Left ventricle myocardium inferior (tissue), 1 donor: ENCODE measurements around the gene ST14. TPM values are rescaled to one million over a fixed set of nuclear protein-coding genes. Genes with fewer than 3 reads are reported as not detected.

ENCODE experiments used
- DNase-seq: peaks from one replicate; pipeline ENCODE4 v3.0.0-alpha.2; 2020
- H3K27ac ChIP-seq: fragments of 200-600 bp; replicated peaks from 2 replicates; pipeline ENCODE4 v1.8.0; 2021
- H3K27me3 ChIP-seq: fragments of 200-600 bp; 2 replicates; pipeline ENCODE4 v1.8.0; 2021; ENCODE audit warnings: low read depth
- H3K36me3 ChIP-seq: fragments of 200-600 bp; 2 replicates; pipeline ENCODE4 v1.8.0; 2021
- H3K4me1 ChIP-seq: fragments of 200-600 bp; 2 replicates; pipeline ENCODE4 v1.8.0; 2021
- H3K4me3 ChIP-seq: fragments of 200-600 bp; 2 replicates; pipeline ENCODE4 v1.8.0; 2021; ENCODE audit warnings: mild to moderate bottlenecking, moderate library complexity
- H3K9me3 ChIP-seq: fragments of 200-600 bp; replicated peaks from 2 replicates; pipeline ENCODE4 v1.8.0; 2021
- intact Hi-C: fragments of 100-400 bp; cut with micrococcal nuclease; formaldehyde crosslinking; loops from one replicate; pipeline ENCODE4 v1.11.0; 2022
- total RNA-seq: library from RNA; stranded (reverse); fragmentation: NEBNext Ultra II Directional; extraction: Animal tissue kit (Norgen Biotek cat#: 25700); gene quantifications from one replicate; pipeline ENCODE4 v1.2.1, GENCODE V29; 2021
- TF ChIP-seq, protein P1 (sequence below): fragments of 200-600 bp; IDR thresholded peaks from 2 replicates; pipeline ENCODE4 v1.8.0; 2021; ENCODE audit warnings: antibody characterized with exemption, mild to moderate bottlenecking, borderline replicate concordance
- donor health status: DM: no; HTN: yes; CAD: no; lungs with severe emphysema.

Gene ST14
- total RNA-seq, 1 donor from 2014 or later: 1.0 TPM

DNA sequence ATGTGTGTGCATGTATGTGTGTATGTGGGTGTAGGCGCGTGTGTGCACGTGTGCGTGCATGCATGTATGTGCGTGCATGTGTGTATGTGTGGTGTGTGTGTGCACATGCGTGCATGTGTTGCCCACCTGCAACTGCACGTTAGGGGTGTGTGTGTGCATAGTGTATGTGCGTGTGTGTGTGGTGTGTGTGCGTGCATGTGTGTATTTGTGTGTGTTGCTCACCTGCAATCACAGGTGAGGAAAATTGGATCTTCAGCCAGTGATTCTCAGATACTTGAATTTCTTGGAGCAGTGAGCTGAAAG lies 54.3 kb downstream of the ST14 start:
- peaks cover 6% of the 10 kb centered on the region for H3K4me1 ChIP-seq
- TF ChIP-seq, protein P1, sequence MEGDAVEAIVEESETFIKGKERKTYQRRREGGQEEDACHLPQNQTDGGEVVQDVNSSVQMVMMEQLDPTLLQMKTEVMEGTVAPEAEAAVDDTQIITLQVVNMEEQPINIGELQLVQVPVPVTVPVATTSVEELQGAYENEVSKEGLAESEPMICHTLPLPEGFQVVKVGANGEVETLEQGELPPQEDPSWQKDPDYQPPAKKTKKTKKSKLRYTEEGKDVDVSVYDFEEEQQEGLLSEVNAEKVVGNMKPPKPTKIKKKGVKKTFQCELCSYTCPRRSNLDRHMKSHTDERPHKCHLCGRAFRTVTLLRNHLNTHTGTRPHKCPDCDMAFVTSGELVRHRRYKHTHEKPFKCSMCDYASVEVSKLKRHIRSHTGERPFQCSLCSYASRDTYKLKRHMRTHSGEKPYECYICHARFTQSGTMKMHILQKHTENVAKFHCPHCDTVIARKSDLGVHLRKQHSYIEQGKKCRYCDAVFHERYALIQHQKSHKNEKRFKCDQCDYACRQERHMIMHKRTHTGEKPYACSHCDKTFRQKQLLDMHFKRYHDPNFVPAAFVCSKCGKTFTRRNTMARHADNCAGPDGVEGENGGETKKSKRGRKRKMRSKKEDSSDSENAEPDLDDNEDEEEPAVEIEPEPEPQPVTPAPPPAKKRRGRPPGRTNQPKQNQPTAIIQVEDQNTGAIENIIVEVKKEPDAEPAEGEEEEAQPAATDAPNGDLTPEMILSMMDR: no peak
- H3K27ac ChIP-seq: no peak overlapping the region
- no peak for DNase-seq
- H3K4me3 ChIP-seq: no peak overlapping the region
- intact Hi-C loops: loop anchor here (10.0 kb wide), 1 partner anchor 211 kb away; the partner anchor contains the start of gene ADAMTS8
- peaks cover 34% of the 10 kb centered on the region for H3K27me3 ChIP-seq
- no peaks in the 10 kb centered on the region for H3K36me3 ChIP-seq
- no peaks in the 10 kb centered on the region for H3K9me3 ChIP-seq

DNA sequence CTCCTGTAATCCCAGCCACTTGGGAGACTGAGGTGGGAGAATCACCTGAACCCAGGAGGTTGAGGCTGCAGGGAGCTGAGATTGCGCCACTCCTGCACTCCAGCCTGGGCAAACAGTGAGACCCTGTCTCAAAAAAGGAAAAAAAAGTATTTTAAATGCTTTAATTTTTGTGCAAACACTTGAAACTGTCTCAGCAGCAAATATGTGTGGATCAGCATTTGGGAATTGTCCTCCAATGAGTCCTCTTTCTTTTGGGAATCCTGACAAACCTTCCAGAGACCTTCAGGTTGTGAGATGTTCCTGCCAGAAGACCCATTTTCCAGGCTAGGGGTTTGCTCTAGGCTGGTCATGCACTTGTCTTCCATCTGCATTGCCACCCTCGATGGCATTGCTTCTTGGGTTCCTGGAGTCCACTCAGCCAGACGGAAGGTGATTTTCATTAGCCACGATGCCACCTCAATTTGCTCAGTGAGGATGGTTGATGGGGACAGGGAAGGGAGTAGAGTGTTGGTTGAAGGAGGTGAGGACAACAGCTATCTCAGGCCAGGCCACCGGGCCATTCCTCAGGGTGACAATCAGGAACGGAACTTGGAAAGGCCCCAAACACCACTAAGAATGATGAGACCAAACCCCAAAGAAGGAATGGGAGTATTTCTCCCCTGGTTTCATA lies 55.4 kb downstream of the ST14 start:
- peaks cover 34% of the 10 kb centered on the region for H3K27me3 ChIP-seq
- intact Hi-C loops: loop anchor here (10.0 kb wide), 1 partner anchor 210 kb away; the partner anchor contains the start of gene ADAMTS8
- H3K36me3 ChIP-seq: no peaks in the 10 kb centered on the region
- no peak overlapping the region for H3K27ac ChIP-seq
- H3K9me3 ChIP-seq: no peaks in the 10 kb centered on the region
- no peak for DNase-seq
- TF ChIP-seq, protein P1: no peak
- H3K4me1 ChIP-seq: peaks cover 6% of the 10 kb centered on the region
- no peak overlapping the region for H3K4me3 ChIP-seq

DNA sequence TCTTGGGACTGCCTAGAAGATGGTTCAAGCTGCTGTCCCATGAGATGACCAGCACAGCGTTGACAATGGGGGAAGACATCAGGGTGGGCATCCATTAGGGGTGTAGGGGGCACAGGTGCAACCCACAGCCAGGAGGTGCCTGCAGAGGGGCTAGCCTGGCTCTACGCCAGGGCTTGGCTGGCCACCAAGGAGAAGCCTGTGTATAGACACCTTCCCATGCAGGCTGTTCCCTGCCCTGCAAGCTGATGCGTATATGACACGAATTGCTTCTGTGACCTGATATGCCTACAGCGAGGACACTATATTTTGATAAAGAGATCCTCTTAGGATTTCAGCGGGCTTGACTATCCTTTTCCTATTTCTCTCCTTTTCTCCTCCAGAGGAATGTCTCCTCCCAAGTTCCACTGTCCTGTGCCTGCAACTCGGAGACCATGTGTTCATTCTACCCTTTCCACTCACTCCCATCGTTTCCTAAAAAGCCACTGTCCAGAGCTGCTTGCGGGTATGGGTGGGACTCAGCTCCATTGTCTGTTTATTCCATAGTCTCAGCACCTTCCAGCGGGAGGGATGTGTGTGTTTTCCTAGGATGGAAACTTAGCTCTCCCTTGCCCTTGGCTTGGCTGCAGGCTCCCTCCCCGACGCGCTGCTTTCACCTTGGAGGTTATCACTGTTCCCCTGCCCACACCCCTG lies 56.1 kb downstream of the ST14 start:
- Histone ChIP-seq H3K4me3 (no peak overlapping the region), H3K27ac (no peak overlapping the region), H3K9me3 (no peaks in the 10 kb centered on the region), H3K4me1 (peaks cover 6% of the 10 kb centered on the region), H3K36me3 (no peaks in the 10 kb centered on the region), H3K27me3 (peaks cover 34% of the 10 kb centered on the region)
- TF ChIP-seq, protein P1: no peak
- intact Hi-C loops: loop anchor here (10.0 kb wide), 1 partner anchor 209 kb away; the partner anchor contains the start of gene ADAMTS8
- DNase-seq: no peak

DNA sequence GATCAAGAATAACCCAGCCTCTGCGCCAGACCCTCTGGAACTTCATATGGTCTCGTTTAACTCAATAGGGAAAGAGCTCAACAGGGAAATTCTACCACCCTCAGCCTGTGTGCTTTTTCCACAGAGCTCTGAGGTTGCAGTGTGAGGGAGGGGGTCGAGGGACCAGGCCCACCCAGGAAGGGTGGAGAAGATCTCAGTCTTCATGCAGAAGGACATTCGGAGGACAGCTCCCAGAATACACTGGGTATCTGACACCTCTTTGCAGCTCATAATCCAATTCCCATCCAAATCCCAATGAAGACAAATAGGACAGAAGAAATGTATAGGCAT lies 56.6 kb downstream of the ST14 start:
- Histone ChIP-seq H3K27ac (no peak overlapping the region), H3K36me3 (no peaks in the 10 kb centered on the region), H3K4me3 (no peak overlapping the region), H3K27me3 (peaks cover 34% of the 10 kb centered on the region), H3K4me1 (peaks cover 6% of the 10 kb centered on the region), H3K9me3 (no peaks in the 10 kb centered on the region)
- intact Hi-C loops: loop anchor here (10.0 kb wide), 1 partner anchor 209 kb away; the partner anchor contains the start of gene ADAMTS8
- TF ChIP-seq, protein P1: no peak
- DNase-seq: no peak

DNA sequence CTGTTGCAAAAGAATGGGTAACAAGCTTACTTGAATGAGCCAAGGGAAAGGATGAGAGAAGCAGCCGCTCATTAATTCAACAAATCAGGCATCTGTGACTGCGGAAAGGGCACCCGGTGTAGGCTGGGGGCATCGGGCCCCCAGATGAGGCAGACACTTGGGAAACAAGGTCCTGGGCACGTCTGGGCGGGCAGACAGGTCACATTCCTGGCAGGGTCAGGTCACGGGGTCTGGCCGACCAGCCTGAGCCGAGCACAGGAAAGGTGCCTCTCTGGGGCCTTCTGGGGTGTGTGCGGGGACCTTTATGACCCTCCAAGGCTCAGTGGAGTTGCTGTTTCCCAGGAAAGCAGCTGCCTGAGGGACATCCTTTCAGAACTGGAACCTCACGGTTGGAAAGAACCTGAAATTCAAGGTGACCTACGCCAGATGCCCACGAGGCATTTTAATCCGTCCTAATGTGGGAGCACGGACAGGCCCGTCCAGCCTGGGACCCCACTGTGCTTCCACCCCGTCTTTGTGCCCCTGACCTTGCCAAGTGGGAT lies 57.1 kb downstream of the ST14 start:
- Histone ChIP-seq H3K4me1 (peaks cover 6% of the 10 kb centered on the region), H3K9me3 (no peaks in the 10 kb centered on the region), H3K27me3 (peaks cover 34% of the 10 kb centered on the region), H3K36me3 (no peaks in the 10 kb centered on the region), H3K27ac (no peak overlapping the region), H3K4me3 (no peak overlapping the region)
- no peak for DNase-seq
- intact Hi-C loops: loop anchor here (10.0 kb wide), 1 partner anchor 208 kb away; the partner anchor contains the start of gene ADAMTS8
- TF ChIP-seq, protein P1: no peak
